Measurements from ENCODE around the gene CDYL2.

The CDYL2 gene

DNA sequence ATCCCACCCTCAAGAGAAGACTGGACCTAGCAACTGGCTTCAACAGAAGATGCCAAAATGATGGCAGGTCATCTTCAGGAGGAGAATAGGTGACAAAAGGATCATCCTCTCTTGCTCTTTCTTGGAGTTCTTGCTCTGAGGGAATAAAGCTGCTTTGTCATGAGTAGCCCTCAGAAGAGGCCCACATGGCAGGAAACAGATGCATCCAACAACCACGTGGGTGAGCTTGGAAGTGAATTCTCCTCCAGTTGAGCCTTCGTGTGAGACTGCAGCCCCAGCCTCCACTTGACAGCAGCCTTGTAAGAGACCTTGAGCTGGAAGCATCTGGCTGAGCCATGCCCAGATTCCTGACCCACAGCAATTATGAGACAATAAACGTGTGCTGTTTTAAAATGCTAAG lies 176.1 kb downstream of the CDYL2 start:
- Histone ChIP-seq H3K4me3 (ENCODE audit: low read length) (no peak overlapping the region), H3K4me2 (ENCODE audit: low read length) (no peak overlapping the region), H3K4me1 (ENCODE audit: low read length) (peaks cover 14% of the 10 kb centered on the region), H3K36me3 (replicated peaks; ENCODE audit: low read depth, low read length) (no peaks in the 10 kb centered on the region), H3K79me2 (ENCODE audit: low read length) (no peaks in the 10 kb centered on the region), H3K9me3 (ENCODE audit: insufficient read depth, low read length) (0 out of 2 replicates have a peak, but pooled peaks cover 6% of the 10 kb centered on the region), H3K27me3 (ENCODE audit: low read depth, low read length) (peaks cover 17% of the 10 kb centered on the region; the same call in 1 of the 2 replicates), H3K27ac (ENCODE audit: low read length) (no peak overlapping the region), H4K20me1 (ENCODE audit: insufficient read depth, low read length) (peaks cover 6% of the 10 kb centered on the region; the same call in 1 of the 2 replicates), H3K9ac (ENCODE audit: low read length) (no peak overlapping the region), H2AFZ (ENCODE audit: low read depth, low read length) (no peak overlapping the region)
- no peak for TF ChIP-seq EZH2phosphoT487 (IDR thresholded peaks at IDR 0.05; ENCODE audit: low read depth)
- TF ChIP-seq, protein P1, sequence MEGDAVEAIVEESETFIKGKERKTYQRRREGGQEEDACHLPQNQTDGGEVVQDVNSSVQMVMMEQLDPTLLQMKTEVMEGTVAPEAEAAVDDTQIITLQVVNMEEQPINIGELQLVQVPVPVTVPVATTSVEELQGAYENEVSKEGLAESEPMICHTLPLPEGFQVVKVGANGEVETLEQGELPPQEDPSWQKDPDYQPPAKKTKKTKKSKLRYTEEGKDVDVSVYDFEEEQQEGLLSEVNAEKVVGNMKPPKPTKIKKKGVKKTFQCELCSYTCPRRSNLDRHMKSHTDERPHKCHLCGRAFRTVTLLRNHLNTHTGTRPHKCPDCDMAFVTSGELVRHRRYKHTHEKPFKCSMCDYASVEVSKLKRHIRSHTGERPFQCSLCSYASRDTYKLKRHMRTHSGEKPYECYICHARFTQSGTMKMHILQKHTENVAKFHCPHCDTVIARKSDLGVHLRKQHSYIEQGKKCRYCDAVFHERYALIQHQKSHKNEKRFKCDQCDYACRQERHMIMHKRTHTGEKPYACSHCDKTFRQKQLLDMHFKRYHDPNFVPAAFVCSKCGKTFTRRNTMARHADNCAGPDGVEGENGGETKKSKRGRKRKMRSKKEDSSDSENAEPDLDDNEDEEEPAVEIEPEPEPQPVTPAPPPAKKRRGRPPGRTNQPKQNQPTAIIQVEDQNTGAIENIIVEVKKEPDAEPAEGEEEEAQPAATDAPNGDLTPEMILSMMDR (IDR thresholded peaks at IDR 0.05; ENCODE audit: low read depth, low read length): no peak

DNA sequence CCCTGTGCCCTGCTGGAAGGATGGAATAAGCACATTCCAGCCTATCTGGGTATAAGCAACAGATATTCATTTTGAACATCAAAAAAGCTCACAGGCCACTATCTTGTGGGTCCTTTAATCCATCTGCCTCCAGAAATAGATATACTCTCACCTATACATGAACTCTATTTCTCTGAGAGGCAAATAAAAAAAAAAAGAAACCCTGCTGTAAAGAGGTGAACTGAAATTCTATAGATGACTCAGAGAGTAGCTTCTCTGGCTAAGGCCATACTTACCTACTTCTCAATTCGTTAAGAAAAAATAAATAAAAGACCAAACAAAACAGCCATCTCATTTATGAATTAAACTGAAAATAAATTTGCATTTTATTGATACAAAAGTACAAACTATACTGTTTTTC lies 177.3 kb downstream of the CDYL2 start:
- peaks cover 14% of the 10 kb centered on the region for H3K4me1 ChIP-seq (ENCODE audit: low read length)
- peaks cover 6% of the 10 kb centered on the region; the same call in 1 of the 2 replicates for H4K20me1 ChIP-seq (ENCODE audit: insufficient read depth, low read length)
- no peaks in the 10 kb centered on the region for H3K36me3 ChIP-seq (replicated peaks; ENCODE audit: low read depth, low read length)
- H3K27ac ChIP-seq (ENCODE audit: low read length): no peak overlapping the region
- no peak for TF ChIP-seq EZH2phosphoT487 (IDR thresholded peaks at IDR 0.05; ENCODE audit: low read depth)
- TF ChIP-seq, protein P1 (IDR thresholded peaks at IDR 0.05; ENCODE audit: low read depth, low read length): no peak
- 0 out of 2 replicates have a peak, but pooled peaks cover 6% of the 10 kb centered on the region for H3K9me3 ChIP-seq (ENCODE audit: insufficient read depth, low read length)
- no peaks in the 10 kb centered on the region for H3K79me2 ChIP-seq (ENCODE audit: low read length)
- H3K4me2 ChIP-seq (ENCODE audit: low read length): peak overlapping the region; percentile 20; the same call in 1 of the 2 replicates
- no peak overlapping the region for H3K9ac ChIP-seq (ENCODE audit: low read length)
- no peak overlapping the region for H2AFZ ChIP-seq (ENCODE audit: low read depth, low read length)
- H3K4me3 ChIP-seq (ENCODE audit: low read length): no peak overlapping the region
- peaks cover 17% of the 10 kb centered on the region; the same call in 1 of the 2 replicates for H3K27me3 ChIP-seq (ENCODE audit: low read depth, low read length)

DNA sequence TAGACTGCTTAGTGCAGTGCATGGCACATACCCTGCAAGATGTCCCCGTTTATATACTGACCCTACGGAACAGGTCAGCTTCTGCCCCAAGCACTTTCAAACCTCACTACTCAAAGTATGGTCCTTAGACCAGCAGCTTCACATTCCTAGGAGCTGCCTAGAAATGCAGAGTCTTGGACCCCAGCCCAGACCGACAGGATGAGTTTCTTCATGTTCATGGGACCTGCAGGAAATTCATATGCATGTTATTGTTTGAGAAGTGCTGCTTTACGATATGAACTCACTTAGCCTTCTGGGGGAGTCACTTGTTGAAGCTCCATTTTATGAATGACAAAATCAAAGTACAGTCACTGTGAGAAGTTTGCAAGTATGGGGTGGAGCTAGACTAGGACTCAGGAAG lies 181.0 kb downstream of the CDYL2 start:
- Histone ChIP-seq H2AFZ (ENCODE audit: low read depth, low read length) (no peak overlapping the region), H3K9me3 (ENCODE audit: insufficient read depth, low read length) (0 out of 2 replicates have a peak, but pooled peaks cover 4% of the 10 kb centered on the region), H3K79me2 (ENCODE audit: low read length) (no peaks in the 10 kb centered on the region), H3K4me1 (ENCODE audit: low read length) (peaks cover 14% of the 10 kb centered on the region), H3K4me2 (ENCODE audit: low read length) (no peak overlapping the region), H4K20me1 (ENCODE audit: insufficient read depth, low read length) (peaks cover 6% of the 10 kb centered on the region; the same call in 1 of the 2 replicates), H3K4me3 (ENCODE audit: low read length) (no peak overlapping the region), H3K9ac (ENCODE audit: low read length) (no peak overlapping the region), H3K36me3 (replicated peaks; ENCODE audit: low read depth, low read length) (no peaks in the 10 kb centered on the region), H3K27me3 (ENCODE audit: low read depth, low read length) (peaks cover 13% of the 10 kb centered on the region; the same call in 1 of the 2 replicates), H3K27ac (ENCODE audit: low read length) (no peak overlapping the region)
- TF ChIP-seq EZH2phosphoT487 (IDR thresholded peaks at IDR 0.05; ENCODE audit: low read depth): no peak
- TF ChIP-seq, protein P1 (IDR thresholded peaks at IDR 0.05; ENCODE audit: low read depth, low read length): no peak

DNA sequence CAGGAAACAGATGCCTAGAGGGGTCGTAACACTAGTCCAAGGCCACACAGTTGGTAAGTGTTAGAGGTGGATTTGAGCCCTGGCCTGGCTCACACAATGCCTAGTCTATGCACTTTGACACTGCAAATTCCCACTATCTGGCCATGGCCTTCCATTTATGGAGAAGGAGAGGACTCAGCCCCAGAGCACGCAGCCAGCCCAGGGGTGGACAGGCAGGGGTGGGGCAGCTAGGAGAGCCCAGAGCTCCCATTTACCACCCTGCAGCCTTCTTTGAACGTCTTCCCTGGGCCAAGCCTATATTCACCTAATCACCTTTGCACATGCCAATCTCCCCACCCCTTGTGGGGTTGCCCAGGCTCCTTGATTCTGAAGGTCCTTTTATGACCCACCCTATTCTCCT lies 182.4 kb downstream of the CDYL2 start:
- TF ChIP-seq EZH2phosphoT487 (IDR thresholded peaks at IDR 0.05; ENCODE audit: low read depth): no peak
- TF ChIP-seq, protein P1 (IDR thresholded peaks at IDR 0.05; ENCODE audit: low read depth, low read length): no peak
- Histone ChIP-seq H2AFZ (ENCODE audit: low read depth, low read length) (no peak overlapping the region), H3K4me3 (ENCODE audit: low read length) (no peak overlapping the region), H3K9me3 (ENCODE audit: insufficient read depth, low read length) (0 out of 2 replicates have a peak, but pooled peaks cover 4% of the 10 kb centered on the region), H3K9ac (ENCODE audit: low read length) (no peak overlapping the region), H3K27ac (ENCODE audit: low read length) (no peak overlapping the region), H4K20me1 (ENCODE audit: insufficient read depth, low read length) (peaks cover 6% of the 10 kb centered on the region; the same call in 1 of the 2 replicates), H3K79me2 (ENCODE audit: low read length) (no peaks in the 10 kb centered on the region), H3K27me3 (ENCODE audit: low read depth, low read length) (peaks cover 13% of the 10 kb centered on the region; the same call in 1 of the 2 replicates), H3K4me2 (ENCODE audit: low read length) (no peak overlapping the region), H3K4me1 (ENCODE audit: low read length) (peaks cover 7% of the 10 kb centered on the region), H3K36me3 (replicated peaks; ENCODE audit: low read depth, low read length) (no peaks in the 10 kb centered on the region)
